HEK293 (cell line): ENCODE data around the gene IGSF23.
"Not testable (repeated sequence)": the region's sequence is repeated elsewhere in the genome, so short reads cannot be mapped to it uniquely, and the experiment has no call there.

Experiments
- CTCF ChIA-PET: fragments of 350-600 bp; formaldehyde crosslinking; extraction: SDS; loops from one replicate; lab custom pipeline; 2021; ENCODE audit warnings: antibody characterized with exemption; lab: Yijun Ruan, JAX
- POLR2A ChIA-PET: fragments of 300-600 bp; formaldehyde crosslinking; extraction: SDS; loops from one replicate; lab custom pipeline; 2020; ENCODE audit warnings: antibody characterized with exemption, inconsistent platforms; lab: Yijun Ruan, JAX
- H3K27ac ChIP-seq: fragments of 200-500 bp; sonication (Bioruptor generic); 2 replicates; pipeline ENCODE4 v1.5.1; 2014; ENCODE audit warnings: low read depth, low read length, control low read depth, inconsistent platforms; ENCODE audit errors: extremely low read depth
- H3K36me3 ChIP-seq, 2 experiments: fragments of 200-500 bp in 1 of 2; sonication (Bioruptor generic) in 1 of 2; 1 replicate in 1 of 2; 2 replicates in 1 of 2; pipeline ENCODE4 v1.5.1; 2014 to 2017; ENCODE audit warnings: inconsistent platforms in 2 of 2, low read length in 2 of 2; ENCODE audit not compliant: control insufficient read depth in 2 of 2, insufficient read depth in 1 of 2
- H3K4me1 ChIP-seq: fragments of 200-500 bp; sonication (Bioruptor generic); 2 replicates; pipeline ENCODE4 v1.5.1; 2014; ENCODE audit warnings: mild to moderate bottlenecking, low read length, inconsistent platforms; ENCODE audit not compliant: control insufficient read depth, insufficient read depth
- H3K4me3 ChIP-seq: 2 replicates; pipeline ENCODE4 v1.5.1; 2011; ENCODE audit warnings: low read depth, mild to moderate bottlenecking, control low read depth, low read length, moderate library complexity
- H3K9me3 ChIP-seq: fragments of 200-500 bp; sonication (Bioruptor generic); 2 replicates; pipeline ENCODE4 v1.5.1; 2014; ENCODE audit warnings: low read depth, low read length, inconsistent platforms; ENCODE audit not compliant: control insufficient read depth, insufficient read depth
- GLI4 ChIP-seq: fragments of 450-650 bp; formaldehyde crosslinking; IDR thresholded peaks from 2 replicates; pipeline ENCODE4 v1.5.1; 2016; ENCODE audit warnings: missing biosample characterization, missing genetic modification characterization
- GLIS2 ChIP-seq: fragments of 450-650 bp; formaldehyde crosslinking; IDR thresholded peaks from 2 replicates; pipeline ENCODE4 v1.5.1; 2016; ENCODE audit warnings: missing biosample characterization, missing genetic modification characterization
- HOXA7 ChIP-seq: sonication (generic); formaldehyde crosslinking; IDR thresholded peaks from 2 replicates; pipeline ENCODE4 v1.8.1; 2022; ENCODE audit warnings: missing genetic modification reagents, borderline replicate concordance
- KLF1 ChIP-seq: fragments of 450-650 bp; formaldehyde crosslinking; IDR thresholded peaks from 2 replicates; pipeline ENCODE4 v1.5.1; 2016; ENCODE audit warnings: missing biosample characterization, missing genetic modification characterization
- KLF8 ChIP-seq: fragments of 450-650 bp; formaldehyde crosslinking; IDR thresholded peaks from 2 replicates; pipeline ENCODE4 v1.5.1; 2016; ENCODE audit warnings: missing biosample characterization, missing genetic modification characterization
- OSR2 ChIP-seq: fragments of 450-650 bp; formaldehyde crosslinking; IDR thresholded peaks from 2 replicates; pipeline ENCODE4 v1.5.1; 2016; ENCODE audit warnings: missing biosample characterization, missing genetic modification characterization
- ZBTB8A ChIP-seq: fragments of 450-650 bp; formaldehyde crosslinking; IDR thresholded peaks from 2 replicates; pipeline ENCODE4 v1.5.1; 2016; ENCODE audit warnings: missing biosample characterization, missing genetic modification characterization
- ZFHX2 ChIP-seq: fragments of 450-650 bp; formaldehyde crosslinking; conservative IDR thresholded peaks from 2 replicates; pipeline ENCODE4 v1.5.1; 2016; ENCODE audit warnings: missing biosample characterization, missing genetic modification characterization
- ZNF121 ChIP-seq: fragments of 450-650 bp; formaldehyde crosslinking; IDR thresholded peaks from 2 replicates; pipeline ENCODE4 v1.5.1; 2016; ENCODE audit warnings: missing biosample characterization, missing genetic modification characterization
- ZNF302 ChIP-seq: fragments of 450-650 bp; formaldehyde crosslinking; IDR thresholded peaks from 2 replicates; pipeline ENCODE4 v1.5.1; 2016; ENCODE audit warnings: missing biosample characterization, missing genetic modification characterization, low read depth
- ZNF324 ChIP-seq: fragments of 450-650 bp; formaldehyde crosslinking; IDR thresholded peaks from 2 replicates; pipeline ENCODE4 v1.5.1; 2016; ENCODE audit warnings: missing biosample characterization, missing genetic modification characterization
- ZNF404 ChIP-seq: fragments of 450-650 bp; formaldehyde crosslinking; IDR thresholded peaks from 2 replicates; pipeline ENCODE4 v1.5.1; 2017; ENCODE audit warnings: missing biosample characterization, missing genetic modification characterization
- ZNF837 ChIP-seq: fragments of 450-650 bp; formaldehyde crosslinking; IDR thresholded peaks from 2 replicates; pipeline ENCODE4 v1.5.1; 2016; ENCODE audit warnings: missing biosample characterization, missing genetic modification characterization
- TF ChIP-seq, protein P1 (sequence below): fragments of 450-650 bp; formaldehyde crosslinking; IDR thresholded peaks from 2 replicates; pipeline ENCODE4 v1.5.1; 2016; ENCODE audit warnings: missing biosample characterization, missing genetic modification characterization
- TF ChIP-seq, protein P2 (sequence below): fragments of 450-650 bp; formaldehyde crosslinking; IDR thresholded peaks from 2 replicates; pipeline ENCODE4 v1.5.1; 2017; ENCODE audit warnings: missing biosample characterization, missing genetic modification characterization
- TF ChIP-seq, protein P3 (sequence below): fragments of 450-650 bp; formaldehyde crosslinking; IDR thresholded peaks from 2 replicates; pipeline ENCODE4 v1.5.1; 2016; ENCODE audit warnings: missing biosample characterization, missing genetic modification characterization, borderline replicate concordance

IGSF23 gene

DNA sequence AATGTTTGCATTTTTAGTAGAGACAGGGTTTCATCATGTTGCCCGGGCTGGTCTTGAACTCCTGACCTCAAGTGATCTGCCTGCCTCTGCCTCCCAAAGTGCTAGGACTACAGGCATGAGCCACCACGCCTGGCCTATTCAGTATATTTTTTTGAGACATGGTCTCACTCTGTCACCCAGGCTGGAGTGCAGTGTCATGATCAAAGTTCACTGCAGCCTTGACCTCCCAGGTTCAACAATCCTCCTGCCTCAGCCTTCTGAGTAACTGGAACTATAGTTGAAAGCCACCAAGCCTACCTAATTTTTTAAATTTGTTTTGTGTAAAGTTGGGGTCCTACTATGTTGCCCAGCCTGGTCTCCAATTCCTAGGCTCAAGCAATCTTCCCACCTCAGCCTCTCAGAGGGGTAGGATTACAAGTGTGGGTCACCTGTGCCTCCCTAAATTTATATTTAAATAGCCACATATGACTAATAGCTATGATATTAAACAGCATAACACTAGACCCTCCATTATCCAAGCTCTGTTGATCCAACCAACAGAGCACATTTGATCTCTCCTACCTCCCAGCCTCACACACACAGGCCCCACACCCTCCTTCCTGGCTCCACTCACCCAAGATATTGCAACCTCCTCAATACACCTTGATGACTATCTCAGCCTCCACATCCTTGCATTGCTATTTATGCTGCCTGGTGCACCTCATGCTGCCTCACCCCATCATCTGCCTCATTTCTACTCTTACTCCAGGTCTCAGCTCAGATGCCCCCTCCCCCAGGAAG is 55.8 kb downstream of the IGSF23 start:
- TF ChIP-seq GLI4 (tag by site-specific recombination) = no peak
- no peak for TF ChIP-seq ZBTB8A
- TF ChIP-seq, all 188 proteins: peak for 0
- Histone ChIP-seq H3K9me3 (no peaks in the 10 kb centered on the region), H3K4me3 (no peak overlapping the region), H3K4me1 (no peaks in the 10 kb centered on the region), H3K27ac (no peak overlapping the region), H3K36me3 (peaks cover 0 to 3% of the 10 kb centered on the region in 2 experiments; a peak in 1 of 3 replicates)
- CTCF ChIA-PET = interaction anchor here (1.1 kb wide), 1 partner anchor 20 kb away, joined by 4 read pairs; no protein-coding TSS in a partner anchor
- POLR2A ChIA-PET = interaction anchor here (0.7 kb wide), 1 partner anchor 46 kb away, joined by 3 read pairs; no protein-coding TSS in a partner anchor

DNA sequence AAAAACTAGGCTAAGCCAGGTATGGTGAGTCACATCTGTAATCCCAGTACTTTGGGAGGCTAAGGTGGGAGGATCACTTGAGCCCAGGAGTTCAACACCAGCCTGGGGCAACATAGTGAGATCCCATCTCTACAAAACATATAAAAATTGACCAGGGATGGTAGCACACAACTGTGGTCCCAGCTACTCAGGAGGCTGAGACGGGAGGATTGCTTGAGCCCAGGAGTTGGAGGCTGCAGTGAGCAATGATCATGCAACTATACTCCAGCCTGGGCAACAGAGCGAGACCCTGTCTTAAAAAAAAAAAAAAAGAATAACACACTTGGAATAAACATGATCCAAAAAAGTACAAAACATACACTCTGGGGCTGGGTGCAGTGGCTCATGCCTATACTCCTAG is 56.7 kb downstream of the IGSF23 start:
- H3K4me3 ChIP-seq, H3K36me3 ChIP-seq, H3K27ac ChIP-seq, H3K9me3 ChIP-seq, POLR2A ChIA-PET, CTCF ChIA-PET, H3K4me1 ChIP-seq: not testable (repeated sequence)
- peak; percentile 81 for TF ChIP-seq ZNF121 (tag by site-specific recombination)

DNA sequence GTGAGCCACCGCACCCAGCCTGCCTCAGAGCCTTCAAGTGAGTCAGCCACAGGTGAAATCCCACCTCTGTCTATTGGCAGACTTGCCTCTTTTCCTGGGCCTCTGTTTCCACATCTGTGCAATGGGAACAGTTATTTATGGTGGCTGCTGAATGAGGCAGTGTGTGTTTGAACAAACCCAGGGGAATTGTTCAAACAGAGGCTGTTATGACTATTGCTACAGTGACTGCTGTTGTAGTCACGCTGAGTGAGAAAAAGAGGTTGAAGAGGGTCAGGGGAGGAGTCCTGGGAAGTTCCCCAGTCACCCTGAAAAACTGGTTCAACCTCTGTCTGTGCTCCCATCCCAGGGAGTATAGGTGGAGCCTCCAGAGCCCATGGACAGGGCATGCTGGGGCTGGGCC is 58.0 kb downstream of the IGSF23 start, which contains the start of gene CEACAM19:
Gene CEACAM19 (plus strand): TSS at position 83 of the 400 bp plus-strand sequence. CDS start 450 bp downstream, outside the sequence.
- ChIA-PET POLR2A (no interaction called here), CTCF (interaction anchor here (0.7 to 1.0 kb wide), 2 partner anchors 14 to 17 kb away, joined by 3 read pairs; no protein-coding TSS in a partner anchor)
- Histone ChIP-seq H3K9me3 (no peaks in the 10 kb centered on the region), H3K4me3 (no peak within 1 kb of the TSS), H3K27ac (no peak within 1 kb of the TSS), H3K4me1 (no peaks in the 10 kb centered on the region), H3K36me3 (no peaks in the 10 kb centered on the region; a peak in 1 of 3 replicates)
- TF ChIP-seq ZNF302 (tag by site-specific recombination) (no peak), ZNF404 (tag by site-specific recombination) (no peak), HOXA7 (CRISPR knock-in tag) (no peak), ZNF324 (tag by site-specific recombination) (no peak), GLIS2 (tag by site-specific recombination) (no peak), KLF8 (tag by site-specific recombination) (no peak), ZNF837 (no peak), OSR2 (tag by site-specific recombination) (no peak), ZFHX2 (tag by site-specific recombination) (no peak), KLF1 (tag by site-specific recombination) (no peak)
- TF ChIP-seq, protein P1, sequence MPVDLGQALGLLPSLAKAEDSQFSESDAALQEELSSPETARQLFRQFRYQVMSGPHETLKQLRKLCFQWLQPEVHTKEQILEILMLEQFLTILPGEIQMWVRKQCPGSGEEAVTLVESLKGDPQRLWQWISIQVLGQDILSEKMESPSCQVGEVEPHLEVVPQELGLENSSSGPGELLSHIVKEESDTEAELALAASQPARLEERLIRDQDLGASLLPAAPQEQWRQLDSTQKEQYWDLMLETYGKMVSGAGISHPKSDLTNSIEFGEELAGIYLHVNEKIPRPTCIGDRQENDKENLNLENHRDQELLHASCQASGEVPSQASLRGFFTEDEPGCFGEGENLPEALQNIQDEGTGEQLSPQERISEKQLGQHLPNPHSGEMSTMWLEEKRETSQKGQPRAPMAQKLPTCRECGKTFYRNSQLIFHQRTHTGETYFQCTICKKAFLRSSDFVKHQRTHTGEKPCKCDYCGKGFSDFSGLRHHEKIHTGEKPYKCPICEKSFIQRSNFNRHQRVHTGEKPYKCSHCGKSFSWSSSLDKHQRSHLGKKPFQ (tag by site-specific recombination) = no peak
- TF ChIP-seq, protein P2, sequence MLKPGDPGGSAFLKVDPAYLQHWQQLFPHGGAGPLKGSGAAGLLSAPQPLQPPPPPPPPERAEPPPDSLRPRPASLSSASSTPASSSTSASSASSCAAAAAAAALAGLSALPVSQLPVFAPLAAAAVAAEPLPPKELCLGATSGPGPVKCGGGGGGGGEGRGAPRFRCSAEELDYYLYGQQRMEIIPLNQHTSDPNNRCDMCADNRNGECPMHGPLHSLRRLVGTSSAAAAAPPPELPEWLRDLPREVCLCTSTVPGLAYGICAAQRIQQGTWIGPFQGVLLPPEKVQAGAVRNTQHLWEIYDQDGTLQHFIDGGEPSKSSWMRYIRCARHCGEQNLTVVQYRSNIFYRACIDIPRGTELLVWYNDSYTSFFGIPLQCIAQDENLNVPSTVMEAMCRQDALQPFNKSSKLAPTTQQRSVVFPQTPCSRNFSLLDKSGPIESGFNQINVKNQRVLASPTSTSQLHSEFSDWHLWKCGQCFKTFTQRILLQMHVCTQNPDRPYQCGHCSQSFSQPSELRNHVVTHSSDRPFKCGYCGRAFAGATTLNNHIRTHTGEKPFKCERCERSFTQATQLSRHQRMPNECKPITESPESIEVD = no peak
- TF ChIP-seq, protein P3, sequence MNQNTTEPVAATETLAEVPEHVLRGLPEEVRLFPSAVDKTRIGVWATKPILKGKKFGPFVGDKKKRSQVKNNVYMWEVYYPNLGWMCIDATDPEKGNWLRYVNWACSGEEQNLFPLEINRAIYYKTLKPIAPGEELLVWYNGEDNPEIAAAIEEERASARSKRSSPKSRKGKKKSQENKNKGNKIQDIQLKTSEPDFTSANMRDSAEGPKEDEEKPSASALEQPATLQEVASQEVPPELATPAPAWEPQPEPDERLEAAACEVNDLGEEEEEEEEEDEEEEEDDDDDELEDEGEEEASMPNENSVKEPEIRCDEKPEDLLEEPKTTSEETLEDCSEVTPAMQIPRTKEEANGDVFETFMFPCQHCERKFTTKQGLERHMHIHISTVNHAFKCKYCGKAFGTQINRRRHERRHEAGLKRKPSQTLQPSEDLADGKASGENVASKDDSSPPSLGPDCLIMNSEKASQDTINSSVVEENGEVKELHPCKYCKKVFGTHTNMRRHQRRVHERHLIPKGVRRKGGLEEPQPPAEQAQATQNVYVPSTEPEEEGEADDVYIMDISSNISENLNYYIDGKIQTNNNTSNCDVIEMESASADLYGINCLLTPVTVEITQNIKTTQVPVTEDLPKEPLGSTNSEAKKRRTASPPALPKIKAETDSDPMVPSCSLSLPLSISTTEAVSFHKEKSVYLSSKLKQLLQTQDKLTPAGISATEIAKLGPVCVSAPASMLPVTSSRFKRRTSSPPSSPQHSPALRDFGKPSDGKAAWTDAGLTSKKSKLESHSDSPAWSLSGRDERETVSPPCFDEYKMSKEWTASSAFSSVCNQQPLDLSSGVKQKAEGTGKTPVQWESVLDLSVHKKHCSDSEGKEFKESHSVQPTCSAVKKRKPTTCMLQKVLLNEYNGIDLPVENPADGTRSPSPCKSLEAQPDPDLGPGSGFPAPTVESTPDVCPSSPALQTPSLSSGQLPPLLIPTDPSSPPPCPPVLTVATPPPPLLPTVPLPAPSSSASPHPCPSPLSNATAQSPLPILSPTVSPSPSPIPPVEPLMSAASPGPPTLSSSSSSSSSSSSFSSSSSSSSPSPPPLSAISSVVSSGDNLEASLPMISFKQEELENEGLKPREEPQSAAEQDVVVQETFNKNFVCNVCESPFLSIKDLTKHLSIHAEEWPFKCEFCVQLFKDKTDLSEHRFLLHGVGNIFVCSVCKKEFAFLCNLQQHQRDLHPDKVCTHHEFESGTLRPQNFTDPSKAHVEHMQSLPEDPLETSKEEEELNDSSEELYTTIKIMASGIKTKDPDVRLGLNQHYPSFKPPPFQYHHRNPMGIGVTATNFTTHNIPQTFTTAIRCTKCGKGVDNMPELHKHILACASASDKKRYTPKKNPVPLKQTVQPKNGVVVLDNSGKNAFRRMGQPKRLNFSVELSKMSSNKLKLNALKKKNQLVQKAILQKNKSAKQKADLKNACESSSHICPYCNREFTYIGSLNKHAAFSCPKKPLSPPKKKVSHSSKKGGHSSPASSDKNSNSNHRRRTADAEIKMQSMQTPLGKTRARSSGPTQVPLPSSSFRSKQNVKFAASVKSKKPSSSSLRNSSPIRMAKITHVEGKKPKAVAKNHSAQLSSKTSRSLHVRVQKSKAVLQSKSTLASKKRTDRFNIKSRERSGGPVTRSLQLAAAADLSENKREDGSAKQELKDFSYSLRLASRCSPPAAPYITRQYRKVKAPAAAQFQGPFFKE (tag by site-specific recombination) = no peak
- TF ChIP-seq, all 188 proteins: peak for 0
